NCI-H82 (cell line): ENCODE measurements around the gene DNAAF2.
"Not testable (repeated sequence)": the region's sequence is repeated elsewhere in the genome, so short reads cannot be mapped to it uniquely, and the experiment has no call there.

Source experiments
- DNase-seq: peaks from one replicate; lab custom pipeline; 2025; lab: John Stamatoyannopoulos, UW

DNAAF2 gene

DNA sequence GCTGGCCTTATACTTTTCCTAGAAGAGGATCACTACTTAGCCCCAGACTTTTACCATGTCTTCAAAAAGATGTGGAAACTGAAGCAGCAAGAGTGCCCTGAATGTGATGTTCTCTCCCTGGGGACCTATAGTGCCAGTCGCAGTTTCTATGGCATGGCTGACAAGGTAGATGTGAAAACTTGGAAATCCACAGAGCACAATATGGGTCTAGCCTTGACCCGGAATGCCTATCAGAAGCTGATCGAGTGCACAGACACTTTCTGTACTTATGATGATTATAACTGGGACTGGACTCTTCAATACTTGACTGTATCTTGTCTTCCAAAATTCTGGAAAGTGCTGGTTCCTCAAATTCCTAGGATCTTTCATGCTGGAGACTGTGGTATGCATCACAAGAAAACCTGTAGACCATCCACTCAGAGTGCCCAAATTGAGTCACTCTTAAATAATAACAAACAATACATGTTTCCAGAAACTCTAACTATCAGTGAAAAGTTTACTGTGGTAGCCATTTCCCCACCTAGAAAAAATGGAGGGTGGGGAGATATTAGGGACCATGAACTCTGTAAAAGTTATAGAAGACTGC, 12.9 kb downstream of the DNAAF2 start:
- peak; percentile 14 for DNase-seq

- peak; percentile 80 for DNase-seq
Measured at GRCh38 chr14:49621114-49621881, 13.7 kb downstream of the DNAAF2 start.

DNA sequence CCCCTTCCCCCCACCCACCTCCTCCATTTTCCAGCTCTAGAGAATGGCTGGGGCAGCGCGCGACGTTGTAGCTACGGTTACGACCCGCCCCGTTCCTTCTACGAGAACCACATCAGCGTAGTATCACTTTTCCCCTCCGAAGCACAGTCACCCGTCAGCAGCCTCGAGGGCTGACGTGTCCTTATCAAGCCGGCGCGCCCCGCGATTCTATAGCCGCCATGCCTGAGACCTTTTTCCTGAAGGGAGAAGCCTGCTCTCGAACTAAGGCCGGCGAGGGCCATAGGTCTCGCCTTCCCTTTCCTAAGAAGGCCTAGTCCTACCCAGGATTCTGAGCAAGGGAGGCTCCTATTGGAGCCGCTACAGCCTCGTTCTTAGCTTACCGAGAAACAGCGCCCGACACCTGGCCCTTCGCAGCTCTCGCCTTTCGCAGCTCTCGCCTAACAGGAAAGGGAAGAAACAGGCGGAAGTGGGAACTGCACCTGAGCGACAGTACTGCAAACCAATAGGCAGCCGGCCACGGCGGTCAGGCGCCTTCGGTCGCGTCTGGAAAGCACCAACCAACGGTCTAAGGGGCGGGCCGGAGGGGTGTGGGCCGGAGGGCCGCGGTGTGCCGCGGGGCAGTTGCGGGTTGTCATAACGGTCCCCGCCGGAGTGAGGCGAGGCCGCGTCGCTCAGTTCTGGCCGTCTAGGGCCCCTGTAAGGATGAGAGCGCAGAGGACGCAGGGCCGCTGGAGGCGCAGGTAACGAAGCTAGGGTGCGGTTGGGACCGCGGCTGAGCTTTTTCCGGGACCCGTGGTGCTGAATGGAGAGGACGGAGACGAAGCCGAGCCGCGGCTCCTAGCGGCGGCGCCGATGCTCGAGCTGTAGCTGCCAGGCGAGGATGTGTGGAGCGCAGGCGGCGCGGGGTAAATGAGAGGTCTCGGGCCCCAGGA, 14.6 kb downstream of the DNAAF2 start, which contains the start of the genes MGAT2 and RPL36AL:
MGAT2 (plus strand) TSS at position 618 of the 932 bp plus-strand sequence. CDS start 470 bp downstream, outside the sequence.
RPL36AL (minus strand) TSS at position 445 of the 932 bp plus-strand sequence. CDS start 1,522 bp downstream, outside the sequence.
- DNase-seq = peak; percentile 97

DNA sequence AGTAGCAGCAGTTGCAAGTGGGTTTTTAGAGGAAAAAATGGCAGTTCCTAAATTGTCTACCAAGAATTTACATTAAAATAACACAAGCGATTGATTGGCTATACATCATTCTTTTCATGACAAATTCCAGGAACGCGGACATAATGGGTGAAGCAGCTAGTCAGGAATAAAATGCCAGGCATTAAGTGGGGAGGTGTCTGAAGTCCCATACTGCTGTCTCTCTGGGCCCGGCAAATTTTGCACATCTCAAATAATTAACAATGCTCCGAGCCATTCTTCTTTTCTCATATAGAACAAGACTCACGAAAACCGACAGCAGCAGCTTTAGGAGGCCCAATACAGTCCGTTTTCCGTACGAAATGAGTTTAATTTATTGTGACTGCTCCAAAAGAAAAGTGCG, 15.3 kb downstream of the DNAAF2 start:
- peak; percentile 38 for DNase-seq

- not testable (repeated sequence) for DNase-seq
Measured at GRCh38 chr14:49619273-49619672, 15.8 kb downstream of the DNAAF2 start.

GRCh38 chr14:49617852-49618519, 17.1 kb downstream of the DNAAF2 start:
- no peak for DNase-seq

DNA sequence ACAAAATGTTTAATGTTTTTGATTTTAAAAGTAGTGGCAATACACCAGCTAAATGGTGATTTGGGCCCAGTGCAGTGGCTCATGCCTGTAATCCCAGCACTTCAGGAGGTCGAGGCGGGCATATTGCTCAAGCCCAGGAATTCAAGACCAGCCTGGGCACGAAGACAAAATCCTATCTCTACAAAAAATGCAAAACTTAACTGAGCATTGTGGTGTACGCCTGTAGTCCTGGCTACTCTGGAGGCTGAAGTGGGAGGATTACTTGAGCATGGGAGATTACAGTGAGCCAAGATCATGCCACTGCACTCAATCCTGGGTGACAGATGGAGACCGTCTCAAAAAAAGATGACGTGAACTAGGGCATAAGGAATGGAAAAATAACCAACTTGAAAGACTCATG, 19.3 kb downstream of the DNAAF2 start:
- DNase-seq = peak; percentile 58

DNA sequence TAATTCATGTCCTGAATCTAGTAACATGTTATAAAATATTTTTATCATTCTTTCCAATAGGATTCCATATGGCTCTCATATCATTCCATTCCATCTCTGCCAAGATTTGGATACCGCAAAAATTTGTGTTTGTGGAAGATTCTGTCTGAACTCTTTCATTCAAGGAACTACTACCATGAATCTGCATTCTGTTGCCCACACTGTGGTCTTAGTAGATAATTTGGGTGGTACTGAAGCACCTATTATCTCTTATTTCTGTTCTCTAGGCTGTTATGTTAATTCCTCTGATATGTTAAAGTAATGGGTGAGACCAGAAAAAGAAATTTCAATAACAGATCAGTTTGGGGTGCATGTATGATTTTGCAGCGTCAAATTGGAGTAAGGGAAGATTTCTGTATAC, 20.8 kb downstream of the DNAAF2 start:
- no peak for DNase-seq

GRCh38 chr14:49612671-49613070, 22.4 kb downstream of the DNAAF2 start:
- no peak for DNase-seq

DNA sequence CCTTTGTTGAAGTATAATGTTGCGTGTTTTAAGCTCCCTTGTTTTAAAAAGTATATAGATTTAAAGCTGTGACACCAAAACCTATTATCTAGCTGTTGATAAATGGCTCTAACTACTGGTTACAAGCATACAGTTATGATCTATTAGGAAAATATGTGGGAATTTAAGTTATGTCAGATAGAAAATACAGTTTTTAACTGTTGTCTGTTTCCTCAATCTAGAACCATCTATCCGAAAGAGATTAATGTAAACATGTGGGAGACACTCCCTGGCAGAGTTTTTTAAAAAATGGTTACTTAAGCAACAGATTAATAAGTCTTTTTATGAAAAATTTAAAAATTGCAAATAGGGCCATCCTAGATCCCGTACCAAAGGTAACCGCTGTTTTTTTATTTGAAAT, 22.8 kb downstream of the DNAAF2 start:
- no peak for DNase-seq

DNA sequence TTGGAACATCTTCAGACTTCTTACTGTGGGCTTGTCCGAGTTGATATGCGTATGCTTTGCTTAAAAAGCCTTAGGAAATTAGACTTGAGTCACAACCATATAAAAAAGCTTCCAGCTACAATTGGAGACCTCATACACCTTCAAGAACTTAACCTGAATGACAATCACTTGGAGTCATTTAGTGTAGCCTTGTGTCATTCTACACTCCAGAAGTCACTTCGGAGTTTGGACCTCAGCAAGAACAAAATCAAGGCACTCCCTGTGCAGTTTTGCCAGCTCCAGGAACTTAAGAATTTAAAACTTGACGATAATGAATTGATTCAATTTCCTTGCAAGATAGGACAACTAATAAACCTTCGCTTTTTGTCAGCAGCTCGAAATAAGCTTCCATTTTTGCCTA, 27.5 kb downstream of the DNAAF2 start:
- no peak for DNase-seq

GRCh38 chr14:49598485-49599300, 36.4 kb downstream of the DNAAF2 start, which contains the start of gene LRR1:
LRR1 (plus strand) TSS chr14:49598940; CDS start chr14:49599021, 81 bp downstream.
- peak; percentile 85 for DNase-seq

DNA sequence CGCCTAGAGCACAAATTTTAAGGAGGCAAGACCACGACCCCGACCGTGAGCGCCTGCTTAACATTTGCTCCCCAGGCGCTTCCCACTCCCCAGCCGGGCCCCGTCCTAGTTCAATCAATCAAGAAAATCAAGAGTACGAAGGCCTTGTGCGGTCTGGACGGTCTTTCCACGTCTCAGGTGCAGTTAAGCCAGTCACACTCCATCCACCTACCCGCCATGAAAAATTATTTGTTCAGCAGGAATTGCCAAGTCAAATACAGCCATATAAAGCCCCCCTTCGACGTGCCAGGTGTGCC, 36.9 kb downstream of the DNAAF2 start:
- peak; percentile 66 for DNase-seq

GRCh38 chr14:49594347-49595091, 40.5 kb downstream of the DNAAF2 start:
- DNase-seq = peak; percentile 8

DNA sequence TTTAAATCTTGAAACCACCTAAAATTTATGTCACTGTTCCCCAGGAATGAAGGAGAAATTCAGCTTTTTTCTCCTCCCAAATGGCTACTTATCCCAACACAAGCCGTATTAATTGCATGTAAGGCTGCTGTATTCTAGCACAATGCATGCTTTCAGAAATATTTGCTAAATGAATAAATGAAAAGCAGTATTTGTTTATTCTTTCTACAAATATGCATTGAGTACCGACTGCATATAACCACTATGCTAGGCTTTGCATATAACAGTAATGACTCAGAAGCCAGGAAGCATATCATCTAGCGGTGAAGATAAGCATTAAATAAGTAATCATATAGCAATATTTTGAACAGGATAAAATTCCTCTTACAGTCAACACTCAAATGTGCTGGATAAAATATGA, 42.0 kb downstream of the DNAAF2 start:
- no peak for DNase-seq

GRCh38 chr14:49589387-49589786, 45.7 kb downstream of the DNAAF2 start:
- no peak for DNase-seq

DNA sequence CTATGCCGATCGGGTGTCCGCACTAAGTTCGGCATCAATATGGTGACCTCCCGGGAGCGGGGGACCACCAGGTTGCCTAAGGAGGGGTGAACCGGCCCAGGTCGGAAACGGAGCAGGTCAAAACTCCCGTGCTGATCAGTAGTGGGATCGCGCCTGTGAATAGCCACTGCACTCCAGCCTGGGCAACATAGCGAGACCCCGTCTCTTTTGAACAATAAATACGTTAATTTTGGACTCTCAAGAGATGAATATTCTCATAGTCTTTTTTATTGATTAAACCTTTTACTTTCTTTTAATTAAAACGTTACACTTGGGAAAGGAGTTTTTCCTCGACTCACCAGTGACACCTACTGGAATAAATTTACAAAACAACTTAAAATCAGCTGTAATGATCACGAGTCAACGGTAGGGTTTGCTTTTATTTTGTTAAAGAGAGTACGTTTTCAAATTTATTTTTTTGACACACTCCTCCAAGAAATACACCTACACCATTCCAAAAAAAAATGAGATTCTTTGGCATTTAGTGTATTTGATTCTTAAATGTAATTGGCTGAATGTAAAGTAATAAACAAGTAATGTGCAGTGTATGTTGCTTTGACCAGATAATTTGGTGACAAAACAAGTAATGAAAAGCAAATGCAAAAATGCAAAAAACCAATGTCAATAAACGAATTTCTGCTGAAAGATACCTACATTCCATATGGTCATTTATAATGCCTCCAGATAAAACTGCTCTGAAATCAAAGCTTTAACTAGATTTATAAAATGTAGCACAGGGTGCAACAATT, 48.2 kb downstream of the DNAAF2 start:
- peak; percentile 75 for DNase-seq

- DNase-seq = peak; percentile 98
Measured at GRCh38 chr14:49585803-49586672, 49.0 kb downstream of the DNAAF2 start, which contains the start of gene RPS29. RPS29 (minus strand) TSS chr14:49586380; CDS start chr14:49586346, 34 bp downstream.
